K562 (cell line): Measurements from ENCODE around the gene HYAL1. TPM values are rescaled to one million over a fixed set of nuclear protein-coding genes. Genes with fewer than 3 reads are reported as not detected.

ENCODE experiments used
- DACH1 ChIP-seq: fragments of 450-650 bp; IDR thresholded peaks from 2 replicates; pipeline ENCODE4 v1.6.1; 2018; ENCODE audit not compliant: partially characterized antibody
- ELF2 ChIP-seq: fragments of 250-450 bp; sonication (Bioruptor Pico); IDR thresholded peaks from 2 replicates; pipeline ENCODE4 v1.5.0; 2021; ENCODE audit warnings: mild to moderate bottlenecking
- GABPA ChIP-seq: fragments of 200-800 bp; sonication (Bioruptor generic); conservative IDR thresholded peaks from 2 replicates; pipeline ENCODE4 v1.6.1; 2016; ENCODE audit warnings: low read depth, missing genetic modification characterization, missing compliant biosample characterization
- JUND ChIP-seq, 2 experiments: IDR thresholded peaks; 2 replicates in 1 of 2; 3 replicates in 1 of 2; pipeline ENCODE4 v1.6.1; 2011; ENCODE audit warnings: borderline replicate concordance in 2 of 2, low read depth in 2 of 2, low read length in 2 of 2, improper control_type of control experiment in 1 of 2, missing biosample characterization in 1 of 2, missing genetic modification characterization in 1 of 2, missing genetic modification reagents in 1 of 2
- MEF2D ChIP-seq: conservative IDR thresholded peaks from 2 replicates; pipeline ENCODE4 v1.6.1; 2016; ENCODE audit warnings: low read depth, missing genetic modification characterization, missing compliant biosample characterization
- MTA1 ChIP-seq: fragments of 450-650 bp; IDR thresholded peaks from 2 replicates; pipeline ENCODE4 v1.6.1; 2017; ENCODE audit warnings: borderline replicate concordance
- NCOA6 ChIP-seq: fragments of 450-650 bp; IDR thresholded peaks from 2 replicates; pipeline ENCODE4 v1.6.1; 2017; ENCODE audit warnings: mild to moderate bottlenecking
- NFIX ChIP-seq: fragments of 250-450 bp; sonication (Bioruptor Pico); IDR thresholded peaks from 2 replicates; pipeline ENCODE4 v1.4.0; 2020; ENCODE audit warnings: low read depth, mild to moderate bottlenecking, moderate library complexity
- SIRT6 ChIP-seq: IDR thresholded peaks from one replicate; pipeline ENCODE4 v1.6.1; 2012; ENCODE audit warnings: low read depth, mild to moderate bottlenecking, control low read depth, inconsistent platforms, low read length, moderate library complexity
- SREBF2 ChIP-seq: sonication (generic); formaldehyde crosslinking; IDR thresholded peaks from 2 replicates; pipeline ENCODE4 v1.4.0; 2020; ENCODE audit warnings: mild to moderate bottlenecking, missing genetic modification reagents
- SRSF9 ChIP-seq: fragments of 200-400 bp; formaldehyde crosslinking; IDR thresholded peaks from 2 replicates; pipeline ENCODE4 v1.6.1; 2017; ENCODE audit warnings: low read depth, low read length, borderline replicate concordance
- XRCC4 ChIP-seq: IDR thresholded peaks from one replicate; pipeline ENCODE4 v1.6.1; 2011; ENCODE audit not compliant: insufficient read depth, insufficient read length; ENCODE audit errors: extremely low read depth
- ZKSCAN8 ChIP-seq: fragments of 200-800 bp; sonication (Bioruptor generic); IDR thresholded peaks from 2 replicates; pipeline ENCODE4 v1.6.1; 2016; ENCODE audit warnings: missing genetic modification characterization, missing compliant biosample characterization
- ZNF583 ChIP-seq: fragments of 250-450 bp; sonication (Bioruptor Pico); IDR thresholded peaks from 2 replicates; pipeline ENCODE4 v1.4.0; 2020
- polyA plus RNA-seq, 8 experiments: library from polyadenylated mRNA; depleted of rRNA in 4 of 8; stranded (reverse) in 5 of 8; unstranded in 3 of 8; fragments of >200 nt; fragmentation: Nextera tagmentation in 2 of 8; fragmentation: Illumina TruSeq in 1 of 8; extraction: Ambion mirVana in 2 of 8; extraction: Trizol in 1 of 8; gene quantifications; 2 replicates each; pipeline versions ENCODE4 v1.2.1 to v1.2.3, GENCODE V29; 2011 to 2014; ENCODE audit warnings: inconsistent platforms in 1 of 8, missing spikeins in 1 of 8
- total RNA-seq, 7 experiments: library from RNA; depleted of rRNA in 6 of 7; stranded (reverse); fragments of >200 nt in 6 of 7; fragmentation: Illumina TruSeq in 2 of 7; extraction: Trizol in 2 of 7; gene quantifications; 2 replicates each; pipeline versions ENCODE4 v1.2.1 to v1.2.3, GENCODE V29; 2011 to 2021; ENCODE audit warnings: low replicate concordance in 1 of 7
- TF ChIP-seq, protein P1 (sequence below): fragments of 250-450 bp; sonication (Bioruptor Pico); IDR thresholded peaks from 2 replicates; pipeline ENCODE4 v1.4.0; 2020
- TF ChIP-seq, protein P2 (sequence below): IDR thresholded peaks from 3 replicates; pipeline ENCODE4 v1.6.1; 2011; ENCODE audit warnings: borderline replicate concordance, mild to moderate bottlenecking; ENCODE audit not compliant: insufficient read length, insufficient read depth
- TF ChIP-seq, protein P3 (sequence below), 2 experiments: fragments of 450-650 bp in 1 of 2; sonication (generic) in 1 of 2; formaldehyde crosslinking in 1 of 2; IDR thresholded peaks in 1 of 2; conservative IDR thresholded peaks in 1 of 2; 2 replicates each; pipeline versions ENCODE4 v1.6.1 to v1.8.1; 2016 to 2023; ENCODE audit warnings: mild to moderate bottlenecking in 2 of 2, moderate library complexity in 2 of 2, inconsistent platforms in 1 of 2, missing genetic modification reagents in 1 of 2
- TF ChIP-seq, protein P4 (sequence below): fragments of 250-450 bp; sonication (Bioruptor Pico); IDR thresholded peaks from 2 replicates; pipeline ENCODE4 v1.5.0; 2021

The HYAL1 gene
- total and polyA plus RNA-seq, 9 of the 15 experiments (the other 6 are each of a cell fraction or from before 2014, with no cell fraction given), result 1.4 to 8.5 (median 4.7) TPM

DNA sequence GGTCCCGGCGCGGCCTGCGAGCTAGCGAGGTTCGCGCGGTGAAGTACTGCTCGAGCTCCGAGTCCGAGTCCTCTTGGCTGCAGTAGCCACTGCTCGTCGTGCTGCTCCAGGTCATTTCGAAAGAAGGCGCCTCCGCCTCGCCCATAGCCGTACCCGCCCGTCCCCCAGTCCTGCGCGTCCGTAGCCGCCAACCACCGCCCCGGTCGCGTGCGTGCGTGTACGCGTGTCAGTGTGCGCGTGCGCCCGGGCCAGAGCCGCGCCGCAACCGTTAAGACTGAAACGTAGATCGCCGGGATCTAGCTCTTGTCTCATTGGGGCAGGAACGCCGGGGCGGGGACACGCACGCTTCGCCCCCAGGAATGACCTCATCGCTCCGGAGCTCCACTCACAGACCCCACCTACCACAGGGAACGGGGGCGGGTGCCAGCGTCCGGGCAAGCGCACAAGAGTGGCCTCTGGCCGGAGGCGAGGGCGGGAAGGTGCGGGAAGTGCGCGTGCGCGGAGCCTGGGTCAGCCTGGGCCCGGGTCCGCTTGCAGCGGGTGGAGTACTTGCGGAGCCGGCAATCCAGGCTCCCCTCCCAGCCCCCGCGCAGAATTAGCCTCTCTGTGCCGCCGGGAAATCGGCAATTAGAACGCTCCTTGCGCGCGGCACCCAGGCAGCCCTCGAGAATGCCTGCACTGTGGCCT, 33.9 kb upstream of the HYAL1 start (continued):
- TF ChIP-seq GABPA (no peak), NCOA6 (no peak), NFIX (CRISPR knock-in tag) (no peak), SRSF9 (no peak), DACH1 (no peak), SREBF2 (CRISPR knock-in tag) (no peak), MTA1 (no peak), MEF2D (tag) (no peak), ZNF583 (CRISPR knock-in tag) (no peak), XRCC4 (no peak), ZKSCAN8 (CRISPR knock-in tag) (no peak), JUND (IDR thresholded peaks at IDR 0.05; ENCODE audit: borderline replicate concordance, low read depth, low read length) (peak; percentile 93), JUND (tag; IDR thresholded peaks at IDR 0.05; ENCODE audit: borderline replicate concordance, low read depth, low read length) (peak; percentile 86; the same call in 1 of the 3 replicates), ELF2 (CRISPR knock-in tag) (no peak), SIRT6 (no peak)
- TF ChIP-seq, protein P1, sequence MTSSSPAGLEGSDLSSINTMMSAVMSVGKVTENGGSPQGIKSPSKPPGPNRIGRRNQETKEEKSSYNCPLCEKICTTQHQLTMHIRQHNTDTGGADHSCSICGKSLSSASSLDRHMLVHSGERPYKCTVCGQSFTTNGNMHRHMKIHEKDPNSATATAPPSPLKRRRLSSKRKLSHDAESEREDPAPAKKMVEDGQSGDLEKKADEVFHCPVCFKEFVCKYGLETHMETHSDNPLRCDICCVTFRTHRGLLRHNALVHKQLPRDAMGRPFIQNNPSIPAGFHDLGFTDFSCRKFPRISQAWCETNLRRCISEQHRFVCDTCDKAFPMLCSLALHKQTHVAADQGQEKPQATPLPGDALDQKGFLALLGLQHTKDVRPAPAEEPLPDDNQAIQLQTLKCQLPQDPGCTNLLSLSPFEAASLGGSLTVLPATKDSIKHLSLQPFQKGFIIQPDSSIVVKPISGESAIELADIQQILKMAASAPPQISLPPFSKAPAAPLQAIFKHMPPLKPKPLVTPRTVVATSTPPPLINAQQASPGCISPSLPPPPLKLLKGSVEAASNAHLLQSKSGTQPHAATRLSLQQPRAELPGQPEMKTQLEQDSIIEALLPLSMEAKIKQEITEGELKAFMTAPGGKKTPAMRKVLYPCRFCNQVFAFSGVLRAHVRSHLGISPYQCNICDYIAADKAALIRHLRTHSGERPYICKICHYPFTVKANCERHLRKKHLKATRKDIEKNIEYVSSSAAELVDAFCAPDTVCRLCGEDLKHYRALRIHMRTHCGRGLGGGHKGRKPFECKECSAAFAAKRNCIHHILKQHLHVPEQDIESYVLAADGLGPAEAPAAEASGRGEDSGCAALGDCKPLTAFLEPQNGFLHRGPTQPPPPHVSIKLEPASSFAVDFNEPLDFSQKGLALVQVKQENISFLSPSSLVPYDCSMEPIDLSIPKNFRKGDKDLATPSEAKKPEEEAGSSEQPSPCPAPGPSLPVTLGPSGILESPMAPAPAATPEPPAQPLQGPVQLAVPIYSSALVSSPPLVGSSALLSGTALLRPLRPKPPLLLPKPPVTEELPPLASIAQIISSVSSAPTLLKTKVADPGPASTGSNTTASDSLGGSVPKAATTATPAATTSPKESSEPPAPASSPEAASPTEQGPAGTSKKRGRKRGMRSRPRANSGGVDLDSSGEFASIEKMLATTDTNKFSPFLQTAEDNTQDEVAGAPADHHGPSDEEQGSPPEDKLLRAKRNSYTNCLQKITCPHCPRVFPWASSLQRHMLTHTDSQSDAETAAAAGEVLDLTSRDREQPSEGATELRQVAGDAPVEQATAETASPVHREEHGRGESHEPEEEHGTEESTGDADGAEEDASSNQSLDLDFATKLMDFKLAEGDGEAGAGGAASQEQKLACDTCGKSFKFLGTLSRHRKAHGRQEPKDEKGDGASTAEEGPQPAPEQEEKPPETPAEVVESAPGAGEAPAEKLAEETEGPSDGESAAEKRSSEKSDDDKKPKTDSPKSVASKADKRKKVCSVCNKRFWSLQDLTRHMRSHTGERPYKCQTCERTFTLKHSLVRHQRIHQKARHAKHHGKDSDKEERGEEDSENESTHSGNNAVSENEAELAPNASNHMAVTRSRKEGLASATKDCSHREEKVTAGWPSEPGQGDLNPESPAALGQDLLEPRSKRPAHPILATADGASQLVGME, result no peak
- TF ChIP-seq, protein P2, sequence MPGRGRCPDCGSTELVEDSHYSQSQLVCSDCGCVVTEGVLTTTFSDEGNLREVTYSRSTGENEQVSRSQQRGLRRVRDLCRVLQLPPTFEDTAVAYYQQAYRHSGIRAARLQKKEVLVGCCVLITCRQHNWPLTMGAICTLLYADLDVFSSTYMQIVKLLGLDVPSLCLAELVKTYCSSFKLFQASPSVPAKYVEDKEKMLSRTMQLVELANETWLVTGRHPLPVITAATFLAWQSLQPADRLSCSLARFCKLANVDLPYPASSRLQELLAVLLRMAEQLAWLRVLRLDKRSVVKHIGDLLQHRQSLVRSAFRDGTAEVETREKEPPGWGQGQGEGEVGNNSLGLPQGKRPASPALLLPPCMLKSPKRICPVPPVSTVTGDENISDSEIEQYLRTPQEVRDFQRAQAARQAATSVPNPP, result no peak
- TF ChIP-seq, protein P3, sequence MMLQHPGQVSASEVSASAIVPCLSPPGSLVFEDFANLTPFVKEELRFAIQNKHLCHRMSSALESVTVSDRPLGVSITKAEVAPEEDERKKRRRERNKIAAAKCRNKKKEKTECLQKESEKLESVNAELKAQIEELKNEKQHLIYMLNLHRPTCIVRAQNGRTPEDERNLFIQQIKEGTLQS (IDR thresholded peaks at IDR 0.05), result peak; percentile 95
- TF ChIP-seq, protein P3 (CRISPR knock-in tag; conservative IDR thresholded peaks at IDR 0.05), result peak; percentile 77; the same call in 1 of the 2 replicates
- TF ChIP-seq, protein P4, sequence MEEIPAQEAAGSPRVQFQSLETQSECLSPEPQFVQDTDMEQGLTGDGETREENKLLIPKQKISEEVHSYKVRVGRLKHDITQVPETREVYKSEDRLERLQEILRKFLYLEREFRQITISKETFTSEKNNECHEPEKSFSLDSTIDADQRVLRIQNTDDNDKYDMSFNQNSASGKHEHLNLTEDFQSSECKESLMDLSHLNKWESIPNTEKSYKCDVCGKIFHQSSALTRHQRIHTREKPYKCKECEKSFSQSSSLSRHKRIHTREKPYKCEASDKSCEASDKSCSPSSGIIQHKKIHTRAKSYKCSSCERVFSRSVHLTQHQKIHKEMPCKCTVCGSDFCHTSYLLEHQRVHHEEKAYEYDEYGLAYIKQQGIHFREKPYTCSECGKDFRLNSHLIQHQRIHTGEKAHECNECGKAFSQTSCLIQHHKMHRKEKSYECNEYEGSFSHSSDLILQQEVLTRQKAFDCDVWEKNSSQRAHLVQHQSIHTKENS (CRISPR knock-in tag), result no peak
